GM12864 (cell line): ENCODE data around the gene CLN3.

Experiments used
- DNase-seq: peaks from one replicate; pipeline ENCODE4 v3.0.0-alpha.2; 2011; ENCODE audit warnings: low read depth
- H3K4me3 ChIP-seq: 2 replicates; pipeline ENCODE4 v1.5.1; 2011; ENCODE audit warnings: mild to moderate bottlenecking, low read depth, low read length, control low read depth
- TF ChIP-seq, protein P1 (sequence below): IDR thresholded peaks from 2 replicates; pipeline ENCODE4 v1.5.1; 2011; ENCODE audit warnings: low read depth, mild to moderate bottlenecking, moderate library complexity, low read length, control low read depth, inconsistent platforms; ENCODE audit errors: missing control alignments

The CLN3 gene

DNA sequence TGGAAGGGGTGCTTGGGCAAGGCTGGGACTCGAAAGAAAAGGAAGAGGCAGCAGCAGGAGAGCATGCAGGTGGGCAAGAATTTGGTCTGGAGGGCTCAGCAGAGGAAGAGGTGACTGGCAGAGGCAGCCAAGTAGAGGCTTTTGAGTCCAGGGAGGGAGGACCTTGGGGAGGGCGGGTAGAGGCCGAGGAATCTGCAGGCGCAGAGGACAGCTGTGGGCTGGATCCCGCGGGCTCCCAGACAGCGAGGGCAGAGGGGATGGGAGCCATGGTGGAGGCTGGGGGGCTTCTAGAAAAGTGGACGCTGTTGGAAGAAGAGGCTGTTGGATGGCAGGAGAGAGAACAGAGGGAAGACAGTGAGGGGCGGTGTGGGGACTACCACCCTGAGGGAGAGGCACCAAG lies 5.5 kb upstream of the CLN3 start:
- TF ChIP-seq, protein P1, sequence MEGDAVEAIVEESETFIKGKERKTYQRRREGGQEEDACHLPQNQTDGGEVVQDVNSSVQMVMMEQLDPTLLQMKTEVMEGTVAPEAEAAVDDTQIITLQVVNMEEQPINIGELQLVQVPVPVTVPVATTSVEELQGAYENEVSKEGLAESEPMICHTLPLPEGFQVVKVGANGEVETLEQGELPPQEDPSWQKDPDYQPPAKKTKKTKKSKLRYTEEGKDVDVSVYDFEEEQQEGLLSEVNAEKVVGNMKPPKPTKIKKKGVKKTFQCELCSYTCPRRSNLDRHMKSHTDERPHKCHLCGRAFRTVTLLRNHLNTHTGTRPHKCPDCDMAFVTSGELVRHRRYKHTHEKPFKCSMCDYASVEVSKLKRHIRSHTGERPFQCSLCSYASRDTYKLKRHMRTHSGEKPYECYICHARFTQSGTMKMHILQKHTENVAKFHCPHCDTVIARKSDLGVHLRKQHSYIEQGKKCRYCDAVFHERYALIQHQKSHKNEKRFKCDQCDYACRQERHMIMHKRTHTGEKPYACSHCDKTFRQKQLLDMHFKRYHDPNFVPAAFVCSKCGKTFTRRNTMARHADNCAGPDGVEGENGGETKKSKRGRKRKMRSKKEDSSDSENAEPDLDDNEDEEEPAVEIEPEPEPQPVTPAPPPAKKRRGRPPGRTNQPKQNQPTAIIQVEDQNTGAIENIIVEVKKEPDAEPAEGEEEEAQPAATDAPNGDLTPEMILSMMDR, result no peak
- no peak overlapping the region for H3K4me3 ChIP-seq
- DNase-seq, result no peak

DNA sequence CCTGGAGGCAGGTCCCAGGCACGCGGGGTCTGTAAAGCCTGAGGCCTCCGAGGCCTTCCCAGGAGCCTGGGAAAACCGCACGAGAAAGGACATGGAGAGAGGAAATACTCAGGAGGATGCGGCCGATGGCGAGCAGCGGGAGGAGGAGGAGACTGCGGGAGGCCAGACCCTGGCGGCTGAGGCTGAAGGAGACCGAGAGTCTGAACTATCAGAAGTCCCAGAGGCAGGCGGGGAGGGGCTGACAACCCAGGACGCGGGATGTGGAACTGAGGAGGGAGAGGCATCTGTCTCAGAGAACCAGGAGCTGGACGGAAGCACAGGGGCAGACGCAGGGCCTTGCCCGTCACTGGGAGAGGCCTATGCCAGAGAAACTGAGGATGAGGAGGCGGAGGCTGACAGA lies 5.0 kb upstream of the CLN3 start:
- TF ChIP-seq, protein P1, result no peak
- DNase-seq, result no peak
- no peak overlapping the region for H3K4me3 ChIP-seq

DNA sequence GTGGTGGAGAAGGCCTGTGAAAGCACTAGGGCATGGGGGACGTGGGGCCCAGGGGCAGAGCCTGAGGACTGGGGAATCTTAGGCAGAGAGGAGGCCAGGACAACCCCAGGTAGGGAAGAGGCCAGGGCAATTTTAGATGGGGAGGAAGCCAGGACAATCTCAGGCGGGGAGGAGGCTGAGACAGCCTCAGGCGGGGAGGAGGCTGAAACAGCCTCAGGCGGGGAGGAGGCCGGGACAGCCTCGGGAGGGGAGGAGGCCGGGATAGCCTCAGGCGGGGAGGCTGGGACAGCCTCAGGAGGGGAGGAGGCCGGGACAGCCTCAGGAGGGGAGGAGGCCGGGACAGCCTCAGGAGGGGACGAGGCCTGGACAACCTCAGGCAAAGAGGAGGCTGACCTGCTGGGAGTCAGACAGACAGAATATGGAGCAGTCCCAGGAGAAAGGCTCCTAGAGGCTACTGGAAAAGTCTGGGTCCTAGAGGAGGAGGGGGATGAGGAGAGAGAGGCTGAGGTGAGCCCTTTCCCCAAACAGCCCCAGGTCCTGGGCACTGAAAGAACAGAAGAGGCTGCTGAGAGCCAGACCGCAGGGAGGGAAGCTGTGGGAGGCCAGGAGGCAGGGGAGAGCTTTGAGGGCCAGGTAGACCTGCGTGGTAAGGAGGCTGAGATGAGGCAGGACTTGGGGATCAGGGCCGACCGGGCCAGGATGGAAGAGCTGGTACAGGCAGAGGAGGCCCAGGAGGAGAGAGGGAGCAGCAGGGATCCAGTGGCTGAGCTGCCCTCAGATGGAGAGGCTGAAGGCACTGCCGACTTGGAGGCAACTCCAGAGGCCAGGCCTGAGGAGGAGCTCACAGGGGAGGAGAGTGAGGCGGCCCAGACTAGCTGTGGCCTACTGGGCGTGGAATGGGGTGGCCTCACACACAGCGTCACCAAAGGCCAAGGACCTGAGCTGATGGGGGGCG lies 4.2 kb upstream of the CLN3 start:
- TF ChIP-seq, protein P1, result no peak
- DNase-seq, result no peak
- H3K4me3 ChIP-seq, result no peak overlapping the region

DNA sequence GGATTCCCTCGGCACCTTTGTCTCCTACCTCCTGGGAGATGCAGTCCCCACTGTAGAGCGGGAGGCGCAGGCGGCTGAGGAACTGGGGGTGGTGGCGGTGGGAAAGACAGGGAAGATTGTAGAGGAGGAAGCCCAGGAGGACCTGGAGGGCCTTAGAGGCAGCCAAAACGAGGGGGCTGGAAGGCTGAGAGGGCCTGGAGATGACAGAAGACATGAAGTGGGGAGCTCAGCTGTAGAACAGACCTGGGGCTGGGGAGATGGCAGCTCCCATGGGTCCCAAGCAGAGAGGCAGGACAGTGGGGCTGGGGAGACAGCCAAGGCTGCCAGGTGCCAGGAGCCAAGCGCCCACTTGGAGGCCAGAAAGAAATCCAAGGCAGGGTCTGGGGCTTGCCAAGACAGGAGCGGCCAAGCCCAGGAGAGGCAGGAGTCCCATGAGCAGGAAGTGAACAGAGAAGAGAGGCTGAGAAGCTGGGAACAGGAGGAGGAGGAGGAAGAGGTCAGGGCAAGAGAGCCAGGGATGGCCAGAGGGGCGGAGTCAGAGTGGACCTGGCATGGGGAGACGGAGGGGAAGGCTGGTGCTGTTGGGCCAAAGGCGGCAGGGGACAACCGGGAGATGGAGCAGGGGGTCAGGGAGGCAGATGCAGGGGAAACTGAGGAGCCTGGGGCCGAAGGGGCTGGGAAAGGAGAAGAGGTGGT lies 3.4 kb upstream of the CLN3 start:
- TF ChIP-seq, protein P1, result no peak

DNA sequence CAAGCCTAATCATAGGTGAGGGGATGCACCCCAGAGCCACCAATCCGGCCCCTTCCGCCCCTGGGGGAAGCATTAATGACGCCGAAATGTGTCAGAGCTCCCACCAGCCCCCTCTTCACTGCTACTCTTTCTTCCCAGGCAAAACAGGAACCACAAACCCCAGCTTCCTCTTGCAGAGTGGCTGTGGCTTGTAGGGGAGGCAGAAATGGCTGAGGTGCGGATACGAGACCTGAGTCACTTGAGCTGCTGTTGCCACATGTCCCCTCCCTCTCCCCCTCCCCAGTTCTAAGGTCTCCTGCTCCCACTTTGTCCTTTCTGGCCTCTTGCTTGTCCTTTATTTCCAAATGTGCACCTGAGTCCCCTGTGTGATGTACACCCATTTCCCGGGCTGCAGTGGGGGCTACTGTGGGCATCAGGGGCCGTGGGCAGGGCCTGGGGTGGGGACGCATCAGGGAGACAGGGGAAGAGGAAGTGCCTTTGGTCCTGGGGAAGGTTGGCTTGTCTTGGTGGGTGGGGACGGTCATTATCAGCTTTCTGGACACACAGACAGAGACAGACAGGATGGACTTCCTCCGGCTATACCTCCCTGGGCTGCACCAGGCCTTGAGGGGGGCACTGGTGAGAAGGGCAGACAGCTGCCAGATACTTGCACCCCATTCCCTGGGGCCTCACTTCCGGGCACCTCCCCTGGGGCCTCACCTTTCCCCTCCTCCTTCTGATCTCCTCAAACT lies 2.4 kb upstream of the CLN3 start, which contains the start of gene APOBR:
Gene APOBR, plus strand, starts transcription at position 523 of the 731 bp plus-strand sequence. Its CDS starts 39 bp downstream, at position 562.
- peak; percentile 83 for DNase-seq
- TF ChIP-seq, protein P1, result no peak
- peak within 1 kb of the TSS; percentile 34 for H3K4me3 ChIP-seq

More for the DNA sequence above, 3.4 kb upstream of the CLN3 start:
- DNase-seq, result no peak
- H3K4me3 ChIP-seq, result peak overlapping the region; percentile 34

DNA sequence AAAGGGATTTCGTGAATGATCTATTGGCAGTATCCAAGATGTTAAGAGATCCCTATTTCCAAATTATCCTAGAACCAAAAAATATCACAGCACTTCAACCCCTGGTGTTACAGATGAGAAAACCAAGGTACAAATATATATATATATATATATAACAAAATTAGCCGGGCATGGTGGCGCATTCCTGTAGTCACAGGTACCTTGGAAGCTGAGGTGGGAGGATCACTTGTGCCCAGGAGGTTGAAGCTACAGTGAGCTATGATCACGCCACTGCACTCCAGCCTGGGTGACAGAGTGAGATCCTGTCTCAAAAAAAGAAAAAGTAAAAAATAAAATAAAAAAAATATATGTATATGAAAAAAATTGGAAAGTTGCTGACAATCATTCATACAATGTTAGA lies 637 bp upstream of the CLN3 start:
- no peak for DNase-seq
- TF ChIP-seq, protein P1, result no peak
- H3K4me3 ChIP-seq, result peak overlapping the region; percentile 89; the same call in 1 of the 2 replicates
